Measurements from ENCODE around the gene DTX3.
A peak's percentile ranks its signal among the peaks of the same experiment; 100 is the strongest.

Gene DTX3

DNA sequence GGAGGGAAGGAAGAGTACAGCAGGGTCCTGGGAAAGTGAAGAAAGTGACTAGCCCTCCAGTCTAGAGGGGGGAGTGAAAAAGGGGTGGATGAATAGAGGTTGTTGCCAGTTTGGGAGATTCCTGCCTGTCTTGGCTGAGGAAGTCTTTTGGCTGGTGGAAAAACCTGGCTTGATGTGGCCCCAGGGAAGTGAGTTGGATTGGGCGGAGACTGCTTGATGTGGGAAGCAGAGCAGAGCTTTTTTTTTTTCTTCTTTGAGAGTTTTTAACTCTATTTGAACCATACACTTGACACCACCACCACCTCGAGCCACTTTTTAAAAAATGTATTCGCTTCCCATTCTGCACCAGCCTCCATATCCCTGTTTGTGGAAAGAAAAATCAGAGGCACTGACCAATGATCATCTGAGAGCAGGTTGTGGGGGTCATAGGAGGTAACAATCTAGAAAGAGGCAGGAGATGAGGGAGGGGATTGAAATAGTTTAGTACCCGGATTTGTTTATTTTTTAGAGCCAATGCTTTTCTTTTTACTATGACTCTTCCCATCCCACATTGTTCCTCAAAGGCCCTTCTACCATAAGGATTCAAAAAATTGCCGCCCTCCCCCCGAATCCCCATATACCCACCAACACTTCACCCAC lies 690 bp upstream of the DTX3 start:
- H3K36me3 ChIP-seq (ENCODE audit: control insufficient read depth, insufficient read depth, low read length), result peaks cover 15% of the 10 kb centered on the region

DNA sequence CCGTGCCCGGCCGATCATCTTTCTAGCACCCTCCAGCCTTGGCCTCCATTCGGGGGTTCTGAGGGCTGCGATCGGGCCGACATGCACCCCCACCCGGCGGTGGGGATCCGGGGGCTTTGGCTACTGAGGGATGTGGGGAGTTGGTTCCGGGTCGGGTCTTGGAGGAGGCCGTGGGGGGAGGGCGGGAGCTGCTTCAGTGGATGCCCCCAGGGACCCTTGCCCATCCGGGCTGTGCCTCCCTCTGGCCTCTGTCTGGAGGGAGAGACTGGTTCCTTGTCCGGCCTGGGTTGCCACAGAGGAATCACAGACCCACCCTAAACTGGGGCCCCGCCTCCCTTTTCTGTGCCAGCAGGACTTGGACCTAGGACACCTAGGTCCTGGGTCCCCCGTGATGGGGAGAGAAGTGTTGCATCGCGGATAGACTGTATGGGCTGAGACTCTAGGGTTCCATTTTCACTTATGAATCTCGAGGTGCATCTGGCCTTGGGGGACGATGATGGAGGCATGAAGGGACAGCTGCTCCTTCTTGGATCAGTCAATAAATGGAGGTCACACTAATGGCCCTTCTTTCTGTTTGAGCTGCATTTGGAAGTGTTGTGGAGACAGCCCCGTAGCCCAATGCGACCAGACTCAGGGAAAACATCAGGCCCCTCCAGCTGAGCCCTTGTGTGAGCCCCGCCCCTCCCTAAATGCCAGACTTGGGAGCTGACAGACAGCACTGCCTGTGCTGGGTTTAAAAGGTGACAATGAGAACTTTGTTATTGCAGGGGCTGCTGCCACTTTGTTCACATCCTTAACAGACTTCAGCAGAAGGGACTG lies 577 bp downstream of the DTX3 start:
- peak overlapping the region; percentile 95 for H3K27ac ChIP-seq (ENCODE audit: low read depth, low read length)
- peaks cover 13% of the 10 kb centered on the region for H3K4me1 ChIP-seq (ENCODE audit: control insufficient read depth, insufficient read depth, low read length)
- H3K27me3 ChIP-seq (ENCODE audit: control insufficient read depth, insufficient read depth, low read length), result no peaks in the 10 kb centered on the region
- peak overlapping the region; percentile 73 for H3K4me3 ChIP-seq (ENCODE audit: low read length)
- H3K36me3 ChIP-seq (ENCODE audit: control insufficient read depth, insufficient read depth, low read length), result peaks cover 7% of the 10 kb centered on the region
- peak overlapping the region; percentile 75 for H3K9ac ChIP-seq (ENCODE audit: low read length)

More for the DNA sequence above, 690 bp upstream of the DTX3 start:
- Histone ChIP-seq H3K27ac (ENCODE audit: low read depth, low read length) (peak overlapping the region; percentile 95), H3K4me3 (ENCODE audit: low read length) (peak overlapping the region; percentile 72), H3K4me1 (ENCODE audit: control insufficient read depth, insufficient read depth, low read length) (peaks cover 7% of the 10 kb centered on the region), H3K27me3 (ENCODE audit: control insufficient read depth, insufficient read depth, low read length) (no peaks in the 10 kb centered on the region), H3K9ac (ENCODE audit: low read length) (peak overlapping the region; percentile 74)

DNA sequence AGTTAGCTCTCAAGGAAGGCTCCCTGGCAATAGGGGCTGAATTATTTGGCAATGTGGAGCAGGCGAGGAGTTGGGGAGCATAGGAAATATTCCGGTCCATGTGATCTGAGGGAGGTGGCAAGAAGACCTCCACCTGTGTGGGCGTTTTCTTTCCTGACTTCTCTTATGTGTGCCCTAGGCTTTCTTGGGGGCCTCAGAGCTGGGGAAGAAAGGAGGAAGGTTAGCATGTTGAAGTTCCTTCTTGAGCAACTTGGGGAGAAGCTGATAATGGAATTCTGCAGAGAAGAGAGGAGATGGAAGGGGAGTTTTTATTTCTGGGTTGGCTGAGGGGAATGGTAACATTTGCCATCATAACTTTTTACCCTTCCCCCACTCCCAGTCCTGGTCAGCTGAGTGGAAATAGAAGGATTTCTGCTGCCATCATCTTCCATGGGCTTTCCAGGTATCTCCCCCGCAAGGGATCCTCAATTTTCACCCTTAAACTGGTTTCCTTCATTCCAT lies 1.2 kb downstream of the DTX3 start:
- Histone ChIP-seq H3K4me3 (ENCODE audit: low read length) (peak overlapping the region; percentile 39), H3K36me3 (ENCODE audit: control insufficient read depth, insufficient read depth, low read length) (peaks cover 5% of the 10 kb centered on the region), H3K27me3 (ENCODE audit: control insufficient read depth, insufficient read depth, low read length) (no peaks in the 10 kb centered on the region), H3K27ac (ENCODE audit: low read depth, low read length) (peak overlapping the region; percentile 95), H3K9ac (ENCODE audit: low read length) (no peak overlapping the region), H3K4me1 (ENCODE audit: control insufficient read depth, insufficient read depth, low read length) (peaks cover 13% of the 10 kb centered on the region)

DNA sequence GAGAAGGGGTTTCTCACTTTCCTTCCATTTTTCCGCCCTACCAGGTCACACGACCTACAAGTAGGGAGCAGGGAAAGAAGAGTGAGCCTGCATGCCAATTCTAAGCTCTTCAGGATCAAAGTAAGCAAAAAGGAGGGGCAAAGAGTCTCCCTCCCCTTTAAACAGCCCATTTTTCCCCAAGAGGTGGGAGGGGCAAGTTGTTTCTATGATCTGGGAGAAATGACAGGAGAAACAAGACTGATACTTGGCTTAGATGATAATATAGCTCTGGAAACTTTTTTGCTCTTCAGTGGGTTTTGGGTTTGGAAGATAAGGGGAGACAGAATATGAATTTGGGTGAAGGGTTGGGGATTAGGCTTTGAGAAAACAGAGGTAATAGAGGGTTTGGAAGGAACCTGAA lies 1.8 kb downstream of the DTX3 start:
- Histone ChIP-seq H3K4me3 (ENCODE audit: low read length) (no peak overlapping the region), H3K4me1 (ENCODE audit: control insufficient read depth, insufficient read depth, low read length) (peaks cover 14% of the 10 kb centered on the region), H3K27ac (ENCODE audit: low read depth, low read length) (peak overlapping the region; percentile 95)

DNA sequence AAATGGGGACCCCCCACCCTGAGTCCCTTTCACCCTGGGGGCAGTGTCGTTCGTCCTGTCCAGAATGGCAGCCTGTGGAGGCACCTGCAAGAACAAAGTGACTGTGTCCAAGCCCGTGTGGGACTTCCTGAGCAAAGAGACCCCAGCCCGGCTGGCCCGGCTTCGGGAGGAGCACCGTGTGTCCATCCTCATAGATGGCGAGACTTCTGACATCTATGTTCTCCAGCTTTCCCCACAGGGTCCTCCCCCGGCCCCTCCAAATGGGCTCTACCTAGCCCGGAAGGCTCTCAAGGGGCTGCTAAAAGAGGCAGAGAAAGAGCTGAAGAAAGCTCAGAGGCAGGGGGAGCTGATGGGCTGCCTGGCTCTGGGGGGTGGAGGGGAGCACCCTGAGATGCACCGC lies 2.2 kb downstream of the DTX3 start:
- Histone ChIP-seq H3K27me3 (ENCODE audit: control insufficient read depth, insufficient read depth, low read length) (no peaks in the 10 kb centered on the region), H3K36me3 (ENCODE audit: control insufficient read depth, insufficient read depth, low read length) (peaks cover 3% of the 10 kb centered on the region), H3K9ac (ENCODE audit: low read length) (no peak overlapping the region), H3K27ac (ENCODE audit: low read depth, low read length) (no peak overlapping the region), H3K4me3 (ENCODE audit: low read length) (no peak overlapping the region), H3K4me1 (ENCODE audit: control insufficient read depth, insufficient read depth, low read length) (peaks cover 14% of the 10 kb centered on the region)

More for the DNA sequence above, 1.8 kb downstream of the DTX3 start:
- Histone ChIP-seq H3K36me3 (ENCODE audit: control insufficient read depth, insufficient read depth, low read length) (peaks cover 3% of the 10 kb centered on the region), H3K27me3 (ENCODE audit: control insufficient read depth, insufficient read depth, low read length) (no peaks in the 10 kb centered on the region), H3K9ac (ENCODE audit: low read length) (no peak overlapping the region)

DNA sequence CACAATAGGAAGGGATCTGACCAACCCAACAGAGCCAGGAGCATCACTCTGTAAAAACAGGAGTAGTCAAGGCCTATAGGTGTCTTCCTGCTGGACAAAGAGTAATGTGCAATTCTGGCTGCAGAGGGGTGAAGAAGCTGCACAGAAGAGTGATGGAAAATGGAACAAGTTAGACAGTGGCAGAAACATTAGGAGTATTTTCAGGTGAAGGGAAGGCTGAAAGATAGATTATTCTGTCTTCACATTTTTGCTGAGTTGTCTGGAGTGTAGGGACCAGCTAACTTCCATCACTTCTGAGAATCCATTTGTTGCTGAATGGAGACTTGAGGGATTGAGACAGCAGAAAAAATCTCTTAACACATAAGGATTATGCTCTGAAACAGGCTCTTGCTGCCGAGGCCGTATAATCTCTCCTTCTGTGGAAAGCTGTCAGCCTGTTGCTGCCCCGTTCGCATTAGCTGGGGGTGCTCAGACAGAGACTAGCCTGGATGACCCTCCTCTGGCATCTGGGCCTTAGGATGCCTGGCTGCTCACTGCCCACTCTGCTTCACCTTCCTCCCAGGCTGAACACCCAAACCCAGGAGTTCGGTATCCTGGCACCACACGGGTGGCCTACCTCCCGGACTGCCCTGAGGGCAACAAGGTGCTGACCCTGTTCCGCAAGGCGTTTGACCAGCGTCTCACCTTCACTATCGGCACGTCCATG lies 3.5 kb downstream of the DTX3 start:
- H3K9ac ChIP-seq (ENCODE audit: low read length), result no peak overlapping the region
- H3K4me1 ChIP-seq (ENCODE audit: control insufficient read depth, insufficient read depth, low read length), result peaks cover 27% of the 10 kb centered on the region
- H3K27ac ChIP-seq (ENCODE audit: low read depth, low read length), result peak overlapping the region; percentile 100

DNA sequence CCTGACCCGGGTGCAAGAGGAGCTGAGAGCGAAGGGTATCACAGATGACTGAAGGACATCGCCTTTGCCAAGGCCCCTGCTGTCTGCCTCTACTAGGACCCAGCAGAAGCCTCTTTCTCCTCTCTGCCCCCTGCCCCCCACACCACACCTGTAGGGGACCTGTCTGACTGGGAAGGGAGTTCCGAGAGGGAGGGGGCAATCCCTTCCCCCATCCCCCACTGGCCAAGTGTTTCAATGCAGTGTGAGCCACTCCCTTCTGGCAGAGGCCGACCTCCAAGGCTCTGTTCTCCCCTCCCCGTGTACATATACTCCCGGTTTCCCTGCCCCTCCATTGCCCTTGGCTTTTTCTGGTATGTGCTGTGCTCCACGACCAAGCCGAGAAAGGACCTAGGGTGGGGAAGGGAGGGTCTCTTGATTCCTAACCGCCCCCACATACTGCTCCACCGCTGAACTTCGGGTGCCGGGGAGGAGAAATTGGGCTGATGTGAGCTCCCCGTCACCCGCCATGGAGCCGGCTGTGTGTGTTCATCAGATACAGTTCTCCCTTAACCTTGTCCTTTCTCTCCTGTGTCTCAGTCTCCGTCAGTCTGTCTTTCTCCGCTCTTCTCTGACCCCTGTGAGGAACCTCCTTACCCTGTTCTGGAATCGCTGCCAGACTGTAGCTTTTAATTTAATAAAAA lies 4.6 kb downstream of the DTX3 start:
- peak overlapping the region; percentile 46 for H3K4me3 ChIP-seq (ENCODE audit: low read length)

More for the DNA sequence above, 3.5 kb downstream of the DTX3 start:
- H3K27me3 ChIP-seq (ENCODE audit: control insufficient read depth, insufficient read depth, low read length), result no peaks in the 10 kb centered on the region
- H3K36me3 ChIP-seq (ENCODE audit: control insufficient read depth, insufficient read depth, low read length), result peaks cover 3% of the 10 kb centered on the region
- H3K4me3 ChIP-seq (ENCODE audit: low read length), result no peak overlapping the region

DNA sequence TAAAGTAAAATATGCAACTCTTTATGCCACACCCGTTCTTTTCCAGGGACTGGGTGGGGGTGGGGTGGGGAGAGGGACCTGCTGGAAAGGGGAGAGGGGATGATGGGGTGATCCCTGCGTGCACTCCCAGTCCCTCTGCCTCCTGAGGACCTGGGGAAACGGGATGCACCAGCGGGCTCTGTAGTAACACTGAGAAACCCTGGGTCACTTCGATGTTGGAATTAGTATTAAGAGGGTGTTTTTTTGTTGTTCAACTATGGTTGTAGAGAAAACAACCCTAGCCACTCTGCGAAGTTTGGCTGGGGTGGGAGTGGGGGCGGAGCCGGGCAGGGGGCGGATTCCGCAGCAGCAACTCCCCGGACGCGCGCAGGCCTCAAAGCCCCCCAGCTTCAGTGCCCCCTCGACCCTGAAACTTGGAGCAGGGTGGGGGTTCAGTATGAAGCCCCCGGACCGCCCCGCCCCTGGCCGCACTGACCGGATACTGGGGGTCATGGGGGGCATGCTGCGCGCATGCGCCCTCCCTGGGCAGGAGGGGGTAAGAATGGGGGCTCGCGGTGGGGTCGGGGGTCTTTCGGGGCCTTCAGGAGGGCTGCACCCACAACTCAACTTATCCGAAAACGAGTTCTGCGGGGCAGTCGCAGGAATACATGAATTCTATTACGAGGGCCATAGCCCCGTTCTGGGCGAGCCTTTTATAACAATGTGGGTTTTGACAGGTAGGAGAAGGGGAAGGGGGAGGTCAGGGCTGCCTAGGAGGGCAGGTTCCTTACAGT lies 5.3 kb downstream of the DTX3 start:
- Histone ChIP-seq H3K36me3 (ENCODE audit: control insufficient read depth, insufficient read depth, low read length) (peaks cover 9% of the 10 kb centered on the region), H3K27me3 (ENCODE audit: control insufficient read depth, insufficient read depth, low read length) (peaks cover 3% of the 10 kb centered on the region), H3K4me1 (ENCODE audit: control insufficient read depth, insufficient read depth, low read length) (peaks cover 25% of the 10 kb centered on the region), H3K9ac (ENCODE audit: low read length) (no peak overlapping the region), H3K4me3 (ENCODE audit: low read length) (peak overlapping the region; percentile 53), H3K27ac (ENCODE audit: low read depth, low read length) (peak overlapping the region; percentile 100)

More for the DNA sequence above, 4.6 kb downstream of the DTX3 start:
- Histone ChIP-seq H3K4me1 (ENCODE audit: control insufficient read depth, insufficient read depth, low read length) (peaks cover 25% of the 10 kb centered on the region), H3K27ac (ENCODE audit: low read depth, low read length) (peak overlapping the region; percentile 100), H3K27me3 (ENCODE audit: control insufficient read depth, insufficient read depth, low read length) (peaks cover 3% of the 10 kb centered on the region), H3K9ac (ENCODE audit: low read length) (no peak overlapping the region), H3K36me3 (ENCODE audit: control insufficient read depth, insufficient read depth, low read length) (peaks cover 6% of the 10 kb centered on the region)

DNA sequence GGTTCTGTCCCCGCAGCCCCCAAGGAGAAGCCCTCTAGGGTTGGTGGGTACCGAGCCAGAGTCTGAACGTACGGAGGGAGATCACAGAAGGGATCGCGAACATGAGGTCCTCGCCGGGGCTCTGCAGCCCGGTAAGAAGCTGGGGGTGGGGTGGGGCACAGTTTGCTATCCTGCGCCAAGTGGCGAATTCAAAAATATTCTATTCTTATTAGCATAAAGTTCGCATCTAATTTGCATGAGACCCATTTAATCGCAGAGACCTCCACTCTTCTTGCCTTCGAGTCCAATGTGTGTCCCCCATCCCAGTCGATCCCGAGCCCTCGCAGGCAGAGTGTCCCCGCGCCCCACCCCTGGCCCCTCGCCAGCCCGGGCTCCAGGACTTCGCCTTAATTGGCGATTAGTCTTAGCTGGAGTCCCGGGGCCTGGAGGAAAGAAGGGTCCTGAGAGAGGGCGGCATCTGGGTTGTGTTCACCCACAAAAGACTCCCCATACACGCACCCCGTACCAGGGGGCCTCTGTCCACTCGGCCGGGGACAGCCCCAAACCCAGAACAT lies 6.0 kb downstream of the DTX3 start:
- H3K27me3 ChIP-seq (ENCODE audit: control insufficient read depth, insufficient read depth, low read length), result peaks cover 3% of the 10 kb centered on the region
- H3K27ac ChIP-seq (ENCODE audit: low read depth, low read length), result peak overlapping the region; percentile 100
- peak overlapping the region; percentile 55 for H3K9ac ChIP-seq (ENCODE audit: low read length)
- H3K4me1 ChIP-seq (ENCODE audit: control insufficient read depth, insufficient read depth, low read length), result peaks cover 25% of the 10 kb centered on the region
- H3K4me3 ChIP-seq (ENCODE audit: low read length), result peak overlapping the region; percentile 53
- peaks cover 10% of the 10 kb centered on the region for H3K36me3 ChIP-seq (ENCODE audit: control insufficient read depth, insufficient read depth, low read length)

DNA sequence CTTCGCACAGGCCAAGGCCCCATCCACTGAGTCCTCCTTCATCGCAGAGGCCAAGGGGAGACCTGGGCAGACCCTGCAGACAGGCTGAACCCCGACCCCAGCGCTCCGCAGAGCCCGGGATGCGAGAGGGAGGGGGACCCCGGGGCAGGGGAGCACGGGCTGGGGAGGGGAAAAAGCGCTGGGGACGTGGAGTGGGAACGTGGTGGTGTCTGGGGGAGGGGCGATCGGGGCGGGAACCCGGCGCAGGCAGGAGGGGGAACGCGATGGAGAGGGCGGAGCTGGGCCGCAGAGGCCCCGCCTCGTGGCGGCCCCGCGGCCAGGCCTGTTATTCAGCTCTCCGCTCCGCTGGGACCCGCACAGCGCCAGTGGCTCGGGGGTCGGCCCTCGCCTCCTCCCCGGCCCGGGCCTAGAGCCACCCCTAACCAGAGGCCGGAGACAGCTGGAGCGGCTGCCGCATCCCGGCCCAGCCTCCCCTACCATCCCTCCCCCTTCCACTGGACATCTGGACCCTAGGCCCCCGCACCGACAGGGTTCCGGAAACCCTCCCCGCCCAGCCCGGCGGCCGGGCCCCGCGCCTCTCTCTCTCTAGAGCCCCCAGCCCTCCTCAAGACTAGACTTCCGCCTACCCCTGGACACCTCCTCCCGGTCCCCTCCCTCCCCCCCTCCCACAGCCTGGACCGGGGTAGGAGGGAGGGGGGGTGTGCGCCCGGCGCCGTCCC lies 6.6 kb downstream of the DTX3 start, which contains the start of gene ARHGEF25:
Gene ARHGEF25 (plus strand): TSS at position 328 of the 719 bp plus-strand sequence. CDS start 460 bp downstream, outside the sequence.
- Histone ChIP-seq H3K4me1 (ENCODE audit: control insufficient read depth, insufficient read depth, low read length) (peaks cover 23% of the 10 kb centered on the region), H3K27ac (ENCODE audit: low read depth, low read length) (peak within 1 kb of the TSS; percentile 100), H3K9ac (ENCODE audit: low read length) (peak within 1 kb of the TSS; percentile 55), H3K36me3 (ENCODE audit: control insufficient read depth, insufficient read depth, low read length) (peaks cover 14% of the 10 kb centered on the region), H3K4me3 (ENCODE audit: low read length) (peak within 1 kb of the TSS; percentile 53), H3K27me3 (ENCODE audit: control insufficient read depth, insufficient read depth, low read length) (peaks cover 3% of the 10 kb centered on the region)
